Activated CD4-positive, CD25-positive, alpha-beta regulatory T cell treated with anti-CD3 and anti-CD28 coated beads, Interleukin-2, amount 50 U/mL, for 16 hours (primary cell): ENCODE data around the gene ADAT2.

Source experiments
- DNase-seq: peaks from one replicate; pipeline ENCODE4 v3.0.0-alpha.2; 2020; ENCODE audit warnings: low read depth, low spot score

ADAT2 gene

DNA sequence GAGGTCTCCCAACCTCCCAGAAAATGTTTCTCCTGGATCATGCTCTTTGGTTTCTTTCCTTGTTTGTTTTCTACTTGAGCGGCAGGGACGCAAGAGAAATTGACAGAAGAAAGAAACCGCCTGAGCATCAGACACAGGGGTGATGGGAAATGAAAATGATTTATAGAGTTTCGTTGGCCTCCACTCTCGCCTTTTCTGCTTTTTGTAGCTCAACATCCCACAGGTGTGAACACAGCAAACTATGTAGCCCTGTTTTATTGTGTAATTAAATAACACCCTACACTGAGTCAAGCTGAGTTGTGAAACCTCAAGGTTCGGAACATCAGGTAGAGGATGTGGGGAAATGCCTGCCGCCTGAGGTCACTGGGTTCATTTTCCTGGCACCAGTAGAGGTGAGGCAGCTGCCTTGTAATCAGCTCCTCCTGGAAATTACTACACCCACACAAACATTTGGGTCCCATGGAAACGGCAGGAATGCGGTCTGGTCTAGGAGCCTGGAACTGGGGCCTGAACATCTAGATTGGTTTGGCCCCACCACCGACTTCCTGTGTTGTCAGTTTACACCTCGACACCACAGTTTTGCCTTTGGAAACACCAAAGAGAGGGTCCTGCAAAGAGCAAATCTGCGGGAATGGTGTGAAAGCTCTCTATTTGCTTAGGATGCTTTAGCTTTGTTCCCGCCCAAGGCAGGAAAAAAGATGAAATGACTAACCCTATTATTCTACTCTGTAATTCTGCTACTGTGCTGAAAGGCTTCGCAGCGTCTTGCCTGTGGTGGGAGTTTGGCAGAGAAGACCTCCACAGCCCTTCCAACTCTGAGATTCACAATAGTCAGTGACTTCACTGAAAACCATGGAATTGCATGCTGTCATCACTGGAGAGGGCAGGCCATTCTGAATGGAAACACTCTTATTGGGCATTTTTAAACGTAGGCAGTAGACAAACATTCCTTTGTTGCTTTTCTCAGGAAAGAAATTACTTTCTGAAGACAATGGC is 53.0 kb downstream of the ADAT2 start:
- no peak for DNase-seq

DNA sequence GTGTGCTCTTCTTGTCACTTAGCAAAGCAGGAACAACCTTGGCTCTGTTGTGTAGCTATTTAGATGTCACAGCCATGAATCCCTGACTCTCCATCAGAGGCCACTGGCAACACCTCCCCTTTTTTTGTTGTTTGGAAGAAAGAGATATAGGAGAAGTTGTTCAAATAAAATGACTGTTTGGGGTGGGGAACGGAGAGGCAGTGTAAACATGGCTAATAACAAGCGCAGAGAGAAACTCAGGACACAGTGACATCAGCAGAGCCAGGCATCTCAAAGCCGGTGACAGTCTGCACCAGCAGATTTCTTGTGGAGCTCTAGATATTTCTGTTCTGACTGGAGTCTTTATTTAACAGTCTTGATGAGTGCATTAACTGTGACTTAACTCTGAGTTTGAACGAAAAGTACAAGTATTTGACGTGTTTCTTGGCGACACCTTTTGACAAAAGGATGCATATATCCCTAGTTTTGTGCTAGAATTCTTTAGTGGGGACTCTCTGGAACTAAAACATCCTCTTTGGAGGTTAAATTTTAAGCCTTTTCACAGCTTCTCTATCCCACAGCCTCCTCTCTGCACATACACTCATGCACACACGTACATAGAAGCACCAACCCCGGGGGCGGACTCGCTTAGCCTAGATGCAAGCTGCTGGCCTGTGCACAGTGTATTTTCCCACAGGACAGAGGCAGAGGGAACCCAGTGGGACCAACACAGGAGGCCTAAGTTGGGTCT is 53.8 kb downstream of the ADAT2 start:
- DNase-seq = no peak

DNA sequence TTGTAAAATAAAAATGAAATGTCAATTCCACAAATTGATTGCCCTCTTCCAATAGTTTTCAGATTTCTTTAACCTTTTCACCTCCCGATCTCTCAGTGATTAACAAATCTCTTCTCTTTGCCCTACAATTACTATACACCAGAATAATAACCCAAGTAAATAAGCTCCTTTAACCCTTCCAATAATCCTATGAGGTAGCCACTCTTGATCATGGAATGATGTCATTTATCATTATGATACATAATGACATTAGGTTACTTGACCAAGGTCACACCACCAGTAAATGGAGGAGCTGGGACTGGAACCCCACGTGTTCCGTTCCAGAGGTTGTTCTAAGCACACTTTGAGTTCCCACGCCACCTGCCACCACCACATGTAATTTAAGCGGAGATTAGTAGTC is 54.8 kb downstream of the ADAT2 start:
- no peak for DNase-seq

DNA sequence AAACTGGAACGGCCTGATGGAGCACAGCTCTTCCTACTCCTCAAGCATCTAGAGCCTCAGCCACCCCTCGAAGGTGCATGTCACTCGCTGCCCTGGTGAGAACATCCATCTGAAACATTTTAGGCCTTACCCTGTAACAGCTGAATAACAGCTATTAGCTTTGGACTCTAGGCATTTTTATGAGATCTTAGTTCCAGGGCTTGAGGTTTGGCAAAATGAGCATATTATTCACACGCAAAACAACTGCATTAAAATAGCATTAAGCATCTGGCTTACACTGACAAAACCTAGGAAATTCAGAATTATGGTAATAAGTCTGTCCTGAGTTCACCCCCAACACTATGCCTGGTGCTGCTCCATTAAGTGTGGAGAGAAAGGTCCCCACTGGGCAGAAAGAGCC is 56.1 kb downstream of the ADAT2 start:
- DNase-seq = no peak

DNA sequence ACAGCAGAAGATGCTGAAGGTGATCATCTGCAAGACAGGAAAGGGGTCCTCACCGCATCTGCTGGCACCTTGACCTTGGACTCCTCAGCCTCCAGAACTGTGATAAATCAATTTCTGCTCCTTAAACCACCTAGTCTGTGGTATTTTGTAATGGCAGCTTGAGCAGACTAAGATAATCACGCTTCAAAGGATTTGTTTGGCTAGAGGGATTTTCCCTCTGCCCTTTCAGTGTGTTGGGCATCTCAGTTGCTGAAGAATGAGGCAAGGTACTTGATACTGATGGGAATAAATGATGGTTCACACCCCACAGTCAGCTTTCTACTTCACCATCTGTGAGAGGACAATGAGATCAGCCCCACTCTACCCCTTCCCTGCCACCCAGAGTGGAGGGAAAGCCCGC is 60.2 kb downstream of the ADAT2 start:
- no peak for DNase-seq

DNA sequence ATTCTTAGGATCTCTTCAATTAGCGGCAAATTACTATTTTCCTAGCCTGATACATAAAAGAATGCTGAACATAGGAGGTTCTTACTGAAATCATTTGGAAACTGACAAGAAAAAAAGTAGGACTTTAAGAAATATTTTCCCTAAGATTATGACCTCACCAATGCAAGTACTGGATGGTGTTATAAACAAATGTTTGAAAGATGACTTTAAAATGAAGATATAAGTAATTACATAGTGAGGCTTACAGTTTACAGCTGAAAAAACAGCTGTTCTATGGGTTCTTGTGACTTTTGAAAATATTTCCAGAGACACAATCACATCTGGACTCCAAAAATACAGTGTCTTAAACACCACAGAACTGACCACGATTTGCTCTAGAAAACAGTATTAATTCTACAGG is 64.9 kb downstream of the ADAT2 start:
- no peak for DNase-seq

DNA sequence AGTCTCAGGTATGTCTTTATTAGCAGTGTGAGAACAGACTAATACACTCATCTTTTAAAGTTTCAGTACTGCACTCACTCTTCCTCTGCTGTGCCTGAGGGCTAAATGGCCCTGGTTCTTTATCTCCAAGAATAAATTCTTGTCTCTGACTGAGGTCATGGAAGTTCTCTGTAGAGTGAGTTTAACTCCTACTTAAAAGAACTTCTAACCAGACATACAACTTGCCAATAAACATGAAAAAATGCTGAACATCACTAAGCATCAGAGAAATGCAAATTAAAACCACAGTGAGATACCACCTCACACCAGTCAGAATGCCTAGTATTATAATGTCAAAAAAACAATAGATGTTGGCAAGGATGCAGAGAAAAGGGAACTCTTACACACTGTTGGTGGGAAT is 73.6 kb downstream of the ADAT2 start:
- DNase-seq = no peak

DNA sequence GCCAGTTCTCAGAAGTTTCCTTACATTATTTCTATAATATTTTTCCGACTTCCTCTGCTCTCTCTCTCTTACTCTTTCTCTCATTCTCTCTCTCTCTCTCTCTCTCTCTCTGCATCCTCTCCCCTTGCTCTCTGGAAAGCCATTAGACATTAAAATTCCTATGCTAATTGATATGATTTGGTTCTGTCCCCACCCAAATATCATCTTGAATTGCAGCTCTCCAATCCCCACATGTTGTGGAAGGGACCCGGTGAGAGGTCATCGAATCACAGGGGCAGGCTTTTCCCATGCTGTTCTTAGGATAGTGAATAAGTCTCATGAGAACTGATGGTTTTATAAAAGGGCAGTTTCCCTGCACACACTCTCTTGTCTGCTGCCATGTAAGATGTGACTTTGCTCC is 74.1 kb downstream of the ADAT2 start:
- DNase-seq = no peak

DNA sequence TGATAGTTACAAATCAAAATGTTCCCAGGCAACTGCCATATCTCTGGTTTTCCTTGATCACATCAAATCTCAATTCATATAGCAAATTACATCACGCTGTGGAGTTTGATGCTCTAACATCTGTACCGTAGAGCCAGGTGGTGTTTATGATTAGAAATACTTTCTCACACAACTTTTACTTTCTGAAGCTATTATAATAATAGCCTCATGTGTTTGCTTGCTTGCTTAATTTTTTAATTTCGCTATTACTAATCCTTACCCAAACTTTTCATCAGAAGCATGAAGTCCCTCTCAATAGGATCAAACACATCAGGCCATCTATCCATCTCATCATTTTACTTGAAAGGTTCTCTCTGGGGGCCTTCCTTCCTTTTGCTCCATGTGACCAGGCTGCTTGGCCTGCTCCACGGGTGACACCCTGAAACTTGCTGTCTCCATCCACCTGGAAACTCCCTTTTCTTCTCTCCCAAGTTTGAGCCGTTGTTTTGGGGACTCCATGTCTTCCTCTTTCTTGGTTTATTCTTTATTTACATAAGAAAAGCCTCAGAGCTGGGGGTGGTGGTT is 75.4 kb downstream of the ADAT2 start:
- DNase-seq = no peak

DNA sequence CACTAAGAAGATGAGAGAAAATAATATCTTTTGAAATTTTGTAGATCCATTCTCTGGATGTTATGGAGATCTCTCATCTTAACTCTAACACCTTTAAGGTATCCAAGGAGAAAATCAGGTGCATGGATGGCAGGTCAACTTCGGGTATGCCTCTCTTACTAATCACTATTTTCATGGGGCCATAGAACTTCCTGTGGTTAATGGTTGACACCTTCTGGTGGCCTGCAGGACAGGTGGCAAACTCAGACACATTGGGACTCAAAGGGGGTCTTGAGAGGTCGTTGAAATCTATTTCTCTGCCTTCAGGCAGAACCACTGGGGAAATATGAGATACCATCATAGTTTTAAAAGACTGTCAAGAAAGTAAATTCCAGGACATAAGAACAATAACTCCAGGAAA is 76.5 kb downstream of the ADAT2 start:
- no peak for DNase-seq
